GM12864 (cell line): Measurements from ENCODE around the gene EXD1.
"Not testable (repeated sequence)": the region's sequence is repeated elsewhere in the genome, so short reads cannot be mapped to it uniquely, and the experiment has no call there.

Source experiments
- DNase-seq: peaks from one replicate; pipeline ENCODE4 v3.0.0-alpha.2; 2011; ENCODE audit warnings: low read depth
- H3K4me3 ChIP-seq: 2 replicates; pipeline ENCODE4 v1.5.1; 2011; ENCODE audit warnings: mild to moderate bottlenecking, low read depth, low read length, control low read depth
- TF ChIP-seq, protein P1 (sequence below): IDR thresholded peaks from 2 replicates; pipeline ENCODE4 v1.5.1; 2011; ENCODE audit warnings: low read depth, mild to moderate bottlenecking, moderate library complexity, low read length, control low read depth, inconsistent platforms; ENCODE audit errors: missing control alignments

The EXD1 gene

DNA sequence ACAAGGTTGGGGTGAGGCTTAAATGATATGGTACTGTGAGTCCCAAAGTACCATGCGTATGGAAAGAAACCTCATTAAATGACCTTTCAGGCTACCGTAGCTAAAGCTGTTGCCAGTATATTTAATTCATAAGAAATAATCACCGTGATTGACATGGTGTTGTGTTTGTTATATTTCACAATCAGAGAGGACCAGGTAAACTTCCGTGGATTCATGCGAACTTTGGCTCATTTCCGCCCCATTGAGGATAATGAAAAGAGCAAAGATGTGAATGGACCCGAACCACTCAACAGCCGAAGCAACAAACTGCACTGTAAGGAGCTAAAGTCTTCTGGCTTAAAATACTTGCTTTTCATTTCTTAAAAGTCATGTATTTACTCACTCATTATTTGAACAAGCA is 32.0 kb upstream of the EXD1 start:
- no peak overlapping the region for H3K4me3 ChIP-seq
- no peak for DNase-seq
- TF ChIP-seq, protein P1, sequence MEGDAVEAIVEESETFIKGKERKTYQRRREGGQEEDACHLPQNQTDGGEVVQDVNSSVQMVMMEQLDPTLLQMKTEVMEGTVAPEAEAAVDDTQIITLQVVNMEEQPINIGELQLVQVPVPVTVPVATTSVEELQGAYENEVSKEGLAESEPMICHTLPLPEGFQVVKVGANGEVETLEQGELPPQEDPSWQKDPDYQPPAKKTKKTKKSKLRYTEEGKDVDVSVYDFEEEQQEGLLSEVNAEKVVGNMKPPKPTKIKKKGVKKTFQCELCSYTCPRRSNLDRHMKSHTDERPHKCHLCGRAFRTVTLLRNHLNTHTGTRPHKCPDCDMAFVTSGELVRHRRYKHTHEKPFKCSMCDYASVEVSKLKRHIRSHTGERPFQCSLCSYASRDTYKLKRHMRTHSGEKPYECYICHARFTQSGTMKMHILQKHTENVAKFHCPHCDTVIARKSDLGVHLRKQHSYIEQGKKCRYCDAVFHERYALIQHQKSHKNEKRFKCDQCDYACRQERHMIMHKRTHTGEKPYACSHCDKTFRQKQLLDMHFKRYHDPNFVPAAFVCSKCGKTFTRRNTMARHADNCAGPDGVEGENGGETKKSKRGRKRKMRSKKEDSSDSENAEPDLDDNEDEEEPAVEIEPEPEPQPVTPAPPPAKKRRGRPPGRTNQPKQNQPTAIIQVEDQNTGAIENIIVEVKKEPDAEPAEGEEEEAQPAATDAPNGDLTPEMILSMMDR = no peak

DNA sequence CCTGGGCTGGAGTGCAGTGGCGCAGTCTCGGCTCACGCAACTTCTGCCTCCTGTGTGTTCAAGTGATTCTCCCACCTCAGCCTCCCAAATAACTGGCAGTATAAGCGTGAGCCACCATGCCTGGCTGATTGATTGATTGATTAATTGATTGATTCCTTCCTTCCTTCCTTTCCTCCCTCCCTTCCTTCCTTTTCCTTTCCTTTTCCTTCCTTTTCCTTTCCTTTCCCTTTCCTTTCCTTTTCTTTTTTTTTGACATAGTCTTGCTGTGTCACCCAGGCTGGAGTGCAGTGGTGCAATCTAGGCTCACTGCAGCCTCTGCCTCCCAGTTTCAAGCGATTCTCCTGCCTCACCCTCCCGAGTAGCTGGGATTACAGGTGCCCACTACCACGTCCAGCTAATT is 30.4 kb upstream of the EXD1 start:
- DNase-seq, H3K4me3 ChIP-seq: not testable (repeated sequence)

DNA sequence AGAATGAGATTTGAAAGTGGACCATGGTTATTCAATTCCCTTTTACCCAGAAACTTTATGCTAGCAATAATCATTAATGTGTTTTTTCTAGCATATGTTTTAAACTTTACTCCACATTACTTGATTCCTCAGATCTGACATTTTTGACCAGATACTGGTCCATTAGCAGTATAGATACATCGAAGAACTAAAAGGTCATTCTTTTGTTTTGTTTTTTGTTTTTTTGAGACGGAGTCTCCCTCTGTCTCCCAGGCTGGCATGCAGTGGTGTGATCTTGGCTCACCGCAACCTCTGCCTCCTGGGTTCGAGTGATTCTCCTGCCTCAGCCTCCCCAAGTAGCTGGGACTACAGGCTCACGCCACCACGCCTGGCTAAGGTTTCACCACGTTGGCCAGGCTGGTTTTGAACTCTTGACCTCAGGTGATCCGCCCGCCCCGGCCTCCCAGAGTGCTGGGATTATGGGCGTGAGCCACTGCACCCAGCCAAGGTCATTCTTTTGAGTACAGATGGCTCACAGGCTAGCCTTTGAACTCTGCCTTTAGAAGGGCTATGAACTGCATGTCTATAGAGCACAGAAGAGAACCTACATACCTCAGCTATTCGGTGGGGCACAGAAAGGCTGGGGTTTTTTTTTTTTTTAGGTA is 29.1 kb upstream of the EXD1 start:
- DNase-seq = no peak
- TF ChIP-seq, protein P1 = no peak
- H3K4me3 ChIP-seq = no peak overlapping the region

DNA sequence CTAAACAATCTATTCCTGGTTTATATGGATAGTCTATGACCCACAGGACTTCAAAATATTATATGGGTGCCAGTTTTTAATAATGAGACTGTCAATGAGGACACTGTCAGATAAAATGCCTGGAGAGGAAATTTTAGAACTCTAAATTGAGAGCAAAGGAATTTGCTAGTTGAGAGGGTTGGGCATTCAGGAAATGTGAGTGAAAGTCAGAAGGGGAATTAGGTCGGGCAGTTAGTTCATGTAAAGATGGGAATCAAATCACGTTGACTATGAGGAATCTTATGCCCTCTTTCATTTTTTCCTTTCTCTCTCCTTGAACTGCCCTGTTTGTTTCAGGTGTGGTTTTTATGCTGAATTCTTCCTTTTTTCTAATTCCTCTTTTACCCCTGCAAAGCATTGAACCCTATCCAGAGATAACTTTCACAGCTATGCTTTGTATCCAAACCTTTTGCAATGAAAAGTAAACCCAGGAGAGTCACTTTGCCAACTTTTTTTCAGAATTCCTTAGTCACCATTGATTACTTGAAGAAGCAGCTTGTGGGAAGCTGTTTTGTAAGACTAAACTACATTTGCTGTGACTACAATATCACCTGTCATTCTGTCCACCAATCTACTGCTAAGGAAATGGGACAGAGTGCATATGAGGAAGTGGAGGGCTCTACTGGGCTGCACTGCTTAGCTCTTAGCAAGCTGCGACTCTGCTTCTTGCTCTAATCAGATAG is 28.4 kb upstream of the EXD1 start:
- TF ChIP-seq, protein P1 = no peak

DNA sequence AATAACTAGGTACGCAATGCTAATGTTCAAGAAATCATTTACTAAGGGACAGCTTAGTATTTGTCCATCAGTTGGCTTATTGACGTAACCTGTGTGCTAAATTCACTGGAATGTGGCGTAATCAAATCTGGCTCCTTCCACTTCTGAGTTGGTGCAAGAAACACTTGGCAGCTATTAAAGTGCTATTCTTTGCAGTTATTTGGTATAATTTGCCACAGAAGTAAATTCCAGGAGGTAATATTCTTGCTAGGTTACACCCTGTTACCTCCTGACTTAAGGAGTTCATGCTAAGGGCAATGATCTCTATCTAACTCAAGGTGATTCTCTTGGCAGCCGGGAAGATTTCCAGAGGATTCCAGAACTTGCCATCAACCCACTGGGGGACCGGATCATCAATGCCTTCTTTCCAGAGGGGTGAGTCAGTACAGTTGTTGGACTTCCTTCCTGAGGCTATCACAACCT is 26.1 kb upstream of the EXD1 start:
- H3K4me3 ChIP-seq = no peak overlapping the region
- DNase-seq = no peak
- TF ChIP-seq, protein P1 = no peak

More for the DNA sequence above, 28.4 kb upstream of the EXD1 start:
- no peak overlapping the region for H3K4me3 ChIP-seq
- DNase-seq = peak; percentile 38

DNA sequence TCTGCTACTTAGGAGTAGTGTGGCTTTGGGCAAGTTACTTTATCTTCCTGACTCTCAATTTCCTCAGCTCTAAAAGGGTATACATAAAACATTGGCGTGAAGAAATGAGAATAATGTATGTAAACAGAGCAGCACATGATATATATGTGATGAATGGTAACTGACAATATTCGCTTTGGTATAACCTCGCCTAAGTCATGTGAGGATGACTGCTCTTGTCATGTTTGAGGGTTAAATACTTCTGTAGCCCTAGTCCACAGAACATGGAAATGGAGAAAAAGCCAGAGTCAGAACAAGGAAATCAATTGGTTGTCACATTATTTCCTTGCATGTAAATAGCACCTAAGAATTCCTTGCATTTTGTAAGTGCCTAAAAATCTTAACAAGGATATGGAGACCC is 25.5 kb upstream of the EXD1 start:
- TF ChIP-seq, protein P1 = no peak
- DNase-seq = no peak

DNA sequence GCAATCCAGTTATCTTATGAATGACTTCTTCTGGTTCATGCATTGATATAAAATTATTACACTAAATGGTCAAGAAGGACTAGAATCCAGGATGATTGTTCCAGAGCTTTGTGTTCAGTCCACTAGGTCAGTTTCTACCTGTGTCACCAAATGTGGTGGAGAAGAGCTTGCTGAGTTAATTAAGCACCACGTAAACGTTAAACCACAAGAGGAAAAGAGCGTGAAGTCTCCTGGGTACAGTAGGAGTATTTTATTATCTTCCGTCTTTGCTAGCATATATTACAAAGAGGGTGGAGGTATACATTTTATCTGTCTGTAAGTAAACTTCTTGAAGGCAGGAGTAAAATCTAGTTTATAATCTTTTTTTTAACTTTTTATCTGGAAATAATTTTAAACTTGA is 24.0 kb upstream of the EXD1 start:
- TF ChIP-seq, protein P1 = no peak
- no peak for DNase-seq
- H3K4me3 ChIP-seq = no peak overlapping the region

More for the DNA sequence above, 25.5 kb upstream of the EXD1 start:
- H3K4me3 ChIP-seq = no peak overlapping the region
